HTR-8/SVneo (cell line): Measurements from ENCODE around the gene MYH14.
"Not testable (repeated sequence)": the region's sequence is repeated elsewhere in the genome, so short reads cannot be mapped to it uniquely, and the experiment has no call there.

Source experiments
- DNase-seq: peaks from one replicate; pipeline ENCODE4 v3.0.0; 2011; ENCODE audit warnings: low spot score, mixed read lengths; ENCODE audit not compliant: insufficient read length
- FAIRE-seq: peaks from 2 replicates; lab custom pipeline; 2011; peaks lifted over from hg19 to GRCh38; lab: Jason Lieb, UNC

The MYH14 gene

GRCh38 chr19:50222691-50223438 is 19.4 kb downstream of the MYH14 start:
- DNase-seq (no peak), FAIRE-seq (no peak)

- FAIRE-seq (no peak), DNase-seq (no peak)
Measured at GRCh38 chr19:50223439-50223716, 20.0 kb downstream of the MYH14 start.

DNA sequence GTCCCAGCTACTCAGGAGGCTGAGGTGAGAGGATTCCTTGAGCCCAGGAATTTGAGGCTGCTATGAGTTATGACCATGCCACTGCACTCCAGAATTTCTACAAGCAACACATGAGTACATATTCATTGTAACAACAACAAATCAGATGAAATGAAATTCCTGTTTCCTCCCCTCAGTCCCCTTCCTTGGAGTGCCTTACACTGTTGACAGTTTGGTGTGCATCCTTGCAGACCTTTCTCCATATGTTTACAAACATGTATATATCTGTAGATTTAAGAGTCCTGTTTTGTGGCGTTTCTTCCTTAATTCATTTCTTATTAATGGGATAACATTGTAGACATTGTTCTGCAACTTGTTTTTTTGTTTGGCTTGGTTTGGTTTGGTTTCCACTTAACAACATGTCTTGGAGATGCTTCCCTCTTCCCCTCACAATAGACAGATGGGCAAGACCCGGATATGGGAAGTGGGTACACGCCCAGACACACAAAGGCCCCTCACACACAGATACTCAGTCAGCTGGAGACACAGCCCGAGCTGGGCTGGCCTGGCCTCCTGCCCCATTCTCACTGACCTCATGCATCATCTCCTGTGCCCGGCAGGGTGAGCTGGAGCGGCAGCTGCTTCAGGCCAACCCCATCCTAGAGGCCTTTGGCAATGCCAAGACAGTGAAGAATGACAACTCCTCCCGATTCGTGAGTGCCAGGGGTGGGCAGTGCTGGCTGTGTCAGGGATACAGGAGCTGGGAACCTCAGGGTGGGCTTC is 21.7 kb downstream of the MYH14 start:
- DNase-seq (no peak), FAIRE-seq (no peak)

DNA sequence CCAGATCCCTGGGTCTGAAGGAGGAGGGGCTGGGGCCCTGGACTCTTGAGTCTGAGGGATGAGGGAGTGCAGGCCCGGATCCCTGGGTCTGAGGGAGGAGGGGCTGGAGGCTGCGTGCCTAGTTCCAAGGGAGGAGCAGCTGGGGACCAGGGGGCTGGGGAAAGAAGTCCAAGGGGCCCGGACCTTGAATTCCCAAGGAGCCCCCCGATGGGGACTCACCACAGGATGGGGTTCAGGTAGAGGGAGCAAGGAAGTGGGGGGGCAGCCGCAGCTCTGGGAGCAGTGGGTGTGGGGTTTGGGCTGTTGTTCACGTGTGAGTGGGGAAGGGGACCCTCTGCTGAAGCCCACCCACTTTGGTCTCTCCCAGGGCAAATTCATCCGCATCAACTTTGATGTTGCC is 23.1 kb downstream of the MYH14 start:
- DNase-seq (no peak), FAIRE-seq (no peak)

DNA sequence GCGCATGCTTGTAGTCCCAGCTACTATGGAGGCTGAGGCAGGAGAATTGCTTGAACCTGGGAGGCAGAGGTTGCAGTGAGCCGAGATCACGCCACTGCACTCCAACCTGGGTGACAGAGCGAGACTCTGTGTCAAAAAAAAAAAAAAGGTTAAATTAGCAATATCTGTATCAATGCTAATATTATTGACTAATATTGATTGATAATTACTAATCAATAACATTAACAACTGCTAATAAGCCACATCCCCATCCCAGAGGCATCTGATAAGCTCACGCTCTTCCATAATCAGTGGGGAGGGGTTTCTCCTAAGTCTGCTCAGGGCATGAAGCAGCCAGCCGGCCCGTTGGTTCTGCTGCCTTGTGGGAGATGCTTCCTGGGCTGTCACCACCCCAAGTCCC is 24.7 kb downstream of the MYH14 start:
- DNase-seq, FAIRE-seq: not testable (repeated sequence)

DNA sequence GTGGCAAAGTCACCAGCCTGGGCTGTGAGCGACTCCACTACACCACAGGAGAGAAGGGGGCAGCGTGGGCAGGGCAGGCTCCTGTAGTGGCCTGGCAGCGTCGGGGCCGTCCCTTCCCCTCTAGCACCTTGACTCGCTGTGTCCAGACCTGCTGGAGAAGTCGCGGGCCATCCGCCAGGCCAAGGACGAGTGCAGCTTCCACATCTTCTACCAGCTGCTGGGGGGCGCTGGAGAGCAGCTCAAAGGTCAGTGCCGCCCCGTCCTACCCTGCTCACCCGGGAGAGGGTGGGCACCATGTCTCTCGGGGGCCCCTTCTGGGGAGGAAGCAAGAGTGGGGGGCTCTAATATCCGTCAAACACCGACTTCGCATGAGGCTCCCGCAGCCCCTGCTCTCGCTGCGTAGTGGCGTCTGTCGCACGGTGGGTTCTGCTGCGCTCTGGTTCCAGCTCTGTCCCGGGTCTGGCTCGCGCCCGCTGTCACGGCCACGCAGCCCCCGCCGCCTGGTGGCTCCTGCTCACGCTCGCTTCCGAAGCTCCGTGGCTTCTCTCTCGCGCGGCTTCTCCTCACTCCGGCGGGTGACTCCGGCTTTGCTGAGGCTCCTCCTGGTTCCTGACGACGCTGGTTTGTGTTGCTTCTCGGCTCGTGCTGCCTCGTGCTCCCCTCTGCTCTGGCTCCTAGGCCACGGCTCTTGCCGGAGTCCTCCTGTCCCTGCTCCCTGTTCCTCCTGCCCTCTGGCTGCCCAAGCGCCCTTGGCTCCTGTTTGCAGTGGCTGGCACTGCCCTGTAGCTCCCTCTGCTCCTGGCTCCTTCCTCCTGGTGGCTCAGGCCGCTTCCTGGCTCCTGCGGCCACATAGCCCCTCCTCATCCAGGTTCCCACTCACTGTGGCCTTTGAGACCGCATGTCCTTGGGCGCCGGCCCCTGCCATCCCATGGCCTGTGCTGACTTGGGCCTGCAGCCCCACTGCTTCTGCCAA is 27.2 kb downstream of the MYH14 start:
- FAIRE-seq = no peak
- DNase-seq = no peak

DNA sequence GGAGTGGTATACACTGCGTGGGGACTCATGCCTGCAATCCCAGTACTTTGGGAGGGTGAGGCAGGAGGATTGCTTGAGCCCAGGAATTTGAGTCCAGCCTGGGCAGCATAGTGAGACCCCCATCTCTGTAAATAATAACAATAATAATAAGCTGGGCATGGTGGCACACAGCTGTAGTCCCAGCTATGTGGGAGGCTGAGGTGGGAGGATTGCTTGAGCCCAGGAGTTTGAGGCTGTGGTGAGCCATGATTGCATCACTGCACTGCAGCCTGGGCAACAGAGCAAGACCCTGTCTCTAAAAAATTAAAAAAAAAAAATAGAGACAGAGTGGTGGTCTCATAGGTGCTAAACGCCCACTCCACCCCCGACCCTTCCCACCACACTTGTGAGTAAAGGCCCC is 28.0 kb downstream of the MYH14 start:
- not testable (repeated sequence) for DNase-seq, FAIRE-seq

DNA sequence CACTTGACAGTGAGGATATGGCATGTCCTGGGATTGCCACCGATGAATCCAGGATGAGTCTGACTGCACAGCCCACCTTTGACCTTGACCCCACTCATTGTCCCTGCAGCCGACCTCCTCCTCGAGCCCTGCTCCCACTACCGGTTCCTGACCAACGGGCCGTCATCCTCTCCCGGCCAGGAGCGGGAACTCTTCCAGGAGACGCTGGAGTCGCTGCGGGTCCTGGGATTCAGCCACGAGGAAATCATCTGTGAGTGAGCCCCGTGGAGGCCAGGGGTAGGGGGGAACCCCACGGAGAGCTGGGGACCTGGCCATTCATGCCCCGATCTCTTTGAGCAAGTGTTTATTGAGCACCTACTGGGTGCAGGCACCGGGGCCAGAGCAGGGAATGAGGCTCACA is 28.4 kb downstream of the MYH14 start:
- DNase-seq (no peak), FAIRE-seq (no peak)

DNA sequence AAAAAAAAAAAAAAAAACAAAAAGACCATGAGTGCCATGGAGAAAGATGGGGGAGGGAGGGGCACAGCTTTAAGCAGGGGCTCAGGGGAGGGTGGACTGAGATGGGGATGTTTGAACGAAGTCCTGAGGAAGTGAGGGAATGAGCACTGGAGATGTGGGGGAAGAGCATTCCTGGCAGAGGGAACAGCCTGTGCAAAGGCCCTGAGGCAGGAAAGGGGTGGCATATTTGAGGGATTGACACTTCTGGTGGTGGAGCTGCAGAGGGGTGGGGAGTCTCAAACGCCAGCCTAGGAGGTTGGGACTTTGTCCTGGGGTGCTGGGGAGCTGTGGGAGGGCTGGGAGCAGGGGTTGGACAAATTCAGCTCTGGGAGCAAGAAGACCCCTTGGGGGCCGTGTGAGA is 29.2 kb downstream of the MYH14 start:
- no peak for FAIRE-seq

GRCh38 chr19:50233308-50233910 is 30.0 kb downstream of the MYH14 start:
- no peak for FAIRE-seq
- DNase-seq = no peak

More for the DNA sequence above, 29.2 kb downstream of the MYH14 start:
- DNase-seq = no peak

- FAIRE-seq, DNase-seq: not testable (repeated sequence)
Measured at GRCh38 chr19:50237493-50237892, 34.1 kb downstream of the MYH14 start.

- DNase-seq (no peak), FAIRE-seq (no peak)
Measured at GRCh38 chr19:50238043-50238442, 34.6 kb downstream of the MYH14 start.

- DNase-seq (no peak), FAIRE-seq (no peak)
Measured at GRCh38 chr19:50239921-50240590, 36.6 kb downstream of the MYH14 start.

- FAIRE-seq (no peak), DNase-seq (no peak)
Measured at GRCh38 chr19:50242581-50242980, 39.2 kb downstream of the MYH14 start.

- FAIRE-seq (no peak), DNase-seq (no peak)
Measured at GRCh38 chr19:50244695-50245094, 41.3 kb downstream of the MYH14 start.

DNA sequence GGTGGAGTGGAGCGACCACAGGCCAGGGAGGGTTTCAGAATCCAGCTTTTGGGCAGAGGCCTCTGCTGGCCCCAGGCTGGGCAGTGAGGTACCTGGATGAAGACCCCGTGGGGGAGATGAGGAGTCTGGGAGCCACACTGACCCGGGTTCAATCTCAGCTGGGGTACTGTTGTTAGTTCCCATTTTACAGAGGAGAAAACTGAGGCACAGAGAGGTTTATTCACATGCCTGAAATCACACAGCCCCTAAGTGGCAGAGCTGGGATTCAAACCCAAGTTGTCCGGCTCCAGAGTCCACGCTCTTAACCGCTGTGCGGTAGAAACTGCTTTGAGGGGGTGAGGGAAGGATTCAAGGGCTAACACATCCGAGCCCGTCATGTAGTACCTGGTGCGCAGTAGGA is 45.0 kb downstream of the MYH14 start:
- FAIRE-seq = no peak

GRCh38 chr19:50248826-50249225 is 45.4 kb downstream of the MYH14 start:
- DNase-seq (no peak), FAIRE-seq (no peak)

More for the DNA sequence above, 45.0 kb downstream of the MYH14 start:
- DNase-seq = no peak

GRCh38 chr19:50249636-50250035 is 46.2 kb downstream of the MYH14 start:
- no peak for FAIRE-seq
- DNase-seq = no peak

DNA sequence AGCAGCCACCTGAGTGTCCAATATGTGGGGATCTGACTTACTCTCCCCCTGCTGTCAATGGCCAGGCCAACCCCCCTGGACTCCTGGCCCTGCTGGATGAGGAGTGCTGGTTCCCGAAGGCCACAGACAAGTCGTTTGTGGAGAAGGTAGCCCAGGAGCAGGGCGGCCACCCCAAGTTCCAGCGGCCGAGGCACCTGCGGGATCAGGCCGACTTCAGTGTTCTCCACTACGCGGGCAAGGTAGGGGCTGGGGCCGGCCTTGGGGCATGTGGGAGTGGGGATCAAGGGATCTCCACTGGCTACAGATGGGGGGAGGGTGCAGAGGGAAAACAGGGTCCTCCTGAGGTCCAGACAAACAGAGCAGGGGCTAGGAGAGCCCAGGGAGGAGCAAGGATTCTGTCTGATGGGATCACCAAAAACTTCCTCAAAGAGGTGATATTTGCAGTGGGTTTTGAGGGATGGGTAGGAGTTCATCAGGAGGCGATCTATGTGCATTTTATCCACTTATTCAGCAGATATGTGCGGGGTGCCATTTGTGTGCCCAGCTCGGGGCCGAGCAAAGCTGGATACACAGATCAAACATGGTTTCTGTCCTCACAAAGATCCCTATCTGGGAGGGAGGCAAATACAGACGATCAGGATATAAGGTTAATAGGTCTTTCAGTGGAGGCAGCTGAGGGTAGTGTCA is 47.2 kb downstream of the MYH14 start:
- no peak for DNase-seq
- no peak for FAIRE-seq
